Osteoblast (primary cell): ENCODE data around the gene WNT8A. TPM values are rescaled to one million over a fixed set of nuclear protein-coding genes. Genes with fewer than 3 reads are reported as not detected.

Experiments
- DNase-seq: peaks from one replicate; pipeline ENCODE4 v3.0.0; 2011; ENCODE audit warnings: low spot score, mixed read lengths; ENCODE audit not compliant: insufficient read length; ENCODE audit errors: missing footprints
- H2AFZ ChIP-seq: 2 replicates; pipeline ENCODE4 v1.6.0; 2011; ENCODE audit warnings: mild to moderate bottlenecking, low read length
- H3K27ac ChIP-seq: 2 replicates; pipeline ENCODE4 v1.5.1; 2011; ENCODE audit warnings: mild to moderate bottlenecking, low read depth, low read length, moderate library complexity
- H3K27me3 ChIP-seq: 2 replicates; pipeline ENCODE4 v1.6.0; 2012; ENCODE audit warnings: mild to moderate bottlenecking, control low read depth, inconsistent platforms, low read length, moderate library complexity; ENCODE audit not compliant: insufficient read depth
- H3K36me3 ChIP-seq: 2 replicates; pipeline ENCODE4 v1.5.1; 2011; ENCODE audit warnings: mild to moderate bottlenecking, low read length, control low read depth, moderate library complexity; ENCODE audit not compliant: insufficient read depth
- H3K4me1 ChIP-seq: 2 replicates; pipeline ENCODE4 v1.5.1; 2011; ENCODE audit warnings: mild to moderate bottlenecking, low read length, control low read depth, moderate library complexity; ENCODE audit not compliant: insufficient read depth
- H3K4me2 ChIP-seq: 2 replicates; pipeline ENCODE4 v1.6.0; 2011; ENCODE audit warnings: mild to moderate bottlenecking, low read length; ENCODE audit not compliant: insufficient read depth
- H3K4me3 ChIP-seq: fragments of 200-600 bp; sonication (generic); 3 replicates; pipeline ENCODE4 v1.5.1; 2012; ENCODE audit warnings: mild to moderate bottlenecking, low read length, inconsistent platforms; ENCODE audit not compliant: insufficient read depth
- H3K79me2 ChIP-seq: 2 replicates; pipeline ENCODE4 v1.6.0; 2012; ENCODE audit warnings: mild to moderate bottlenecking, low read length, control low read depth, inconsistent platforms; ENCODE audit not compliant: insufficient read depth
- H3K9me3 ChIP-seq: 2 replicates; pipeline ENCODE4 v1.5.1; 2011; ENCODE audit warnings: low read depth, low read length, control low read depth
- H4K20me1 ChIP-seq: 2 replicates; pipeline ENCODE4 v1.6.0; 2012; ENCODE audit warnings: mild to moderate bottlenecking, low read length, control low read depth; ENCODE audit not compliant: insufficient read depth
- total RNA-seq: library from RNA; depleted of rRNA; stranded (reverse); fragments of >200 nt; gene quantifications from 2 replicates; pipeline ENCODE4 v1.2.3, GENCODE V29; 2012
- TF ChIP-seq, protein P1 (sequence below): IDR thresholded peaks from 2 replicates; pipeline ENCODE4 v1.5.1; 2011; ENCODE audit warnings: mild to moderate bottlenecking, low read depth, low read length, moderate library complexity; ENCODE audit errors: extremely low read depth

WNT8A gene
- total RNA-seq, 1 donor = not detected

GRCh38 chr5:138111937-138112336, 28.1 kb downstream of the WNT8A start:
- Histone ChIP-seq H3K4me3 (no peak overlapping the region), H2AFZ (no peak overlapping the region), H3K4me2 (no peak overlapping the region), H3K27me3 (peaks cover 6% of the 10 kb centered on the region), H3K4me1 (no peaks in the 10 kb centered on the region), H3K9me3 (no peaks in the 10 kb centered on the region), H3K27ac (no peak overlapping the region), H3K79me2 (no peaks in the 10 kb centered on the region), H4K20me1 (no peaks in the 10 kb centered on the region), H3K36me3 (no peaks in the 10 kb centered on the region)
- no peak for DNase-seq
- TF ChIP-seq, protein P1, sequence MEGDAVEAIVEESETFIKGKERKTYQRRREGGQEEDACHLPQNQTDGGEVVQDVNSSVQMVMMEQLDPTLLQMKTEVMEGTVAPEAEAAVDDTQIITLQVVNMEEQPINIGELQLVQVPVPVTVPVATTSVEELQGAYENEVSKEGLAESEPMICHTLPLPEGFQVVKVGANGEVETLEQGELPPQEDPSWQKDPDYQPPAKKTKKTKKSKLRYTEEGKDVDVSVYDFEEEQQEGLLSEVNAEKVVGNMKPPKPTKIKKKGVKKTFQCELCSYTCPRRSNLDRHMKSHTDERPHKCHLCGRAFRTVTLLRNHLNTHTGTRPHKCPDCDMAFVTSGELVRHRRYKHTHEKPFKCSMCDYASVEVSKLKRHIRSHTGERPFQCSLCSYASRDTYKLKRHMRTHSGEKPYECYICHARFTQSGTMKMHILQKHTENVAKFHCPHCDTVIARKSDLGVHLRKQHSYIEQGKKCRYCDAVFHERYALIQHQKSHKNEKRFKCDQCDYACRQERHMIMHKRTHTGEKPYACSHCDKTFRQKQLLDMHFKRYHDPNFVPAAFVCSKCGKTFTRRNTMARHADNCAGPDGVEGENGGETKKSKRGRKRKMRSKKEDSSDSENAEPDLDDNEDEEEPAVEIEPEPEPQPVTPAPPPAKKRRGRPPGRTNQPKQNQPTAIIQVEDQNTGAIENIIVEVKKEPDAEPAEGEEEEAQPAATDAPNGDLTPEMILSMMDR = no peak

- no peak overlapping the region for H3K27ac ChIP-seq
- H3K4me2 ChIP-seq = no peak overlapping the region
- no peaks in the 10 kb centered on the region for H3K79me2 ChIP-seq
- DNase-seq = no peak
- H2AFZ ChIP-seq = no peak overlapping the region
- H4K20me1 ChIP-seq = no peaks in the 10 kb centered on the region
- no peak overlapping the region for H3K4me3 ChIP-seq
- TF ChIP-seq, protein P1 = no peak
- H3K4me1 ChIP-seq = no peaks in the 10 kb centered on the region
- H3K36me3 ChIP-seq = no peaks in the 10 kb centered on the region
- H3K27me3 ChIP-seq = peaks cover 5% of the 10 kb centered on the region
- no peaks in the 10 kb centered on the region for H3K9me3 ChIP-seq
Measured at GRCh38 chr5:138115254-138115653, 31.4 kb downstream of the WNT8A start.

GRCh38 chr5:138128334-138128733, 44.5 kb downstream of the WNT8A start:
- Histone ChIP-seq H4K20me1 (no peaks in the 10 kb centered on the region), H3K27ac (no peak overlapping the region), H2AFZ (no peak overlapping the region), H3K4me3 (no peak overlapping the region), H3K4me1 (no peaks in the 10 kb centered on the region), H3K36me3 (no peaks in the 10 kb centered on the region), H3K4me2 (no peak overlapping the region), H3K27me3 (no peaks in the 10 kb centered on the region), H3K79me2 (no peaks in the 10 kb centered on the region), H3K9me3 (no peaks in the 10 kb centered on the region)
- no peak for DNase-seq
- TF ChIP-seq, protein P1 = no peak

GRCh38 chr5:138129347-138129746, 45.5 kb downstream of the WNT8A start:
- Histone ChIP-seq H3K27me3 (no peaks in the 10 kb centered on the region), H3K4me3 (no peak overlapping the region), H3K79me2 (no peaks in the 10 kb centered on the region), H3K4me2 (no peak overlapping the region), H3K36me3 (no peaks in the 10 kb centered on the region), H3K9me3 (no peaks in the 10 kb centered on the region), H4K20me1 (no peaks in the 10 kb centered on the region), H3K27ac (no peak overlapping the region), H2AFZ (no peak overlapping the region), H3K4me1 (no peaks in the 10 kb centered on the region)
- TF ChIP-seq, protein P1 = no peak
- DNase-seq = no peak
